ENCODE results near the gene BBS9. TPM values are rescaled to one million over a fixed set of nuclear protein-coding genes. Genes with fewer than 3 reads are reported as not detected.
"Not testable (repeated sequence)": the region's sequence is repeated elsewhere in the genome, so short reads cannot be mapped to it uniquely, and the experiment has no call there.

Gene BBS9
- total and polyA plus RNA-seq, 2 donors: 7.3 to 72.8 TPM

GRCh38 chr7:33466203-33466602 lies 336.8 kb downstream of the BBS9 start:
- Histone ChIP-seq H3K4me1 (ENCODE audit: insufficient read depth) (no peaks in the 10 kb centered on the region), H3K27ac (ENCODE audit: low read depth) (no peak overlapping the region), H3K36me3 (ENCODE audit: insufficient read depth) (no peaks in the 10 kb centered on the region), H3K4me3 (ENCODE audit: low read depth, low read length) (no peak overlapping the region)
- DNase-seq (ENCODE audit: extremely low spot score): no peak
- WGBS: 73% methylated on average over 4 of the region's 4 CpGs

DNA sequence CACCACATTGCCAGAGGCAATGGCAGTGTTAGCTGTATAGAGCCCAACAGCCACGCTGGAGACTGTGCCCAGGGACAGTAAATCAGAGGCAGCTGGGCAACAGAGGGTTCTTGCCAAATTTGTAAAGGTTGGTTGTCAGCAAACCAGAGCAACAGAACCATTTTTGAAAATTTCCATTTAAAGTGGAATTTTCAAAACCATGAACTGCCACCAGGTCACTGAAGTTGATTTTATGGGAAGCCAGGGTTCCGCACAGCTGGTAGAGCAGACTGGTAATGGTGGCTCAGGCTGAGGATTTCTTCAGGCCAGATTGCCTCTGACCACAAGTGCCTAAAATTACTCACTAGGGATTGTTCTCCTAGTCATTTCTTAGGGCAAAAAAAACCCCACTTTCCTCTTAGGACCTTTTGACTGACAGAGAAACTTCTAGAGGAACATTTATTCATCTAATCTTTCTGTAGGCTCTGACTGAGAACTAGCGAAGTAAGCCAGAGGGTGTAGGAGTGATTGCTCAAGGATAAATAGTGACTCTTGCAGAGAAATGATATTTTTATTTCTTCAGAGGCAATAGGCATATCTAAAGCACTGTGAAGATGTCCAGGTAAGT lies 342.4 kb downstream of the BBS9 start:
- Histone ChIP-seq H3K36me3 (ENCODE audit: insufficient read depth) (no peaks in the 10 kb centered on the region), H3K4me1 (ENCODE audit: insufficient read depth) (no peaks in the 10 kb centered on the region), H3K4me3 (ENCODE audit: low read depth, low read length) (no peak overlapping the region), H3K27ac (ENCODE audit: low read depth) (no peak overlapping the region)
- 94% methylated on average over 3 of the region's 3 CpGs for WGBS
- no peak for DNase-seq (ENCODE audit: extremely low spot score)

DNA sequence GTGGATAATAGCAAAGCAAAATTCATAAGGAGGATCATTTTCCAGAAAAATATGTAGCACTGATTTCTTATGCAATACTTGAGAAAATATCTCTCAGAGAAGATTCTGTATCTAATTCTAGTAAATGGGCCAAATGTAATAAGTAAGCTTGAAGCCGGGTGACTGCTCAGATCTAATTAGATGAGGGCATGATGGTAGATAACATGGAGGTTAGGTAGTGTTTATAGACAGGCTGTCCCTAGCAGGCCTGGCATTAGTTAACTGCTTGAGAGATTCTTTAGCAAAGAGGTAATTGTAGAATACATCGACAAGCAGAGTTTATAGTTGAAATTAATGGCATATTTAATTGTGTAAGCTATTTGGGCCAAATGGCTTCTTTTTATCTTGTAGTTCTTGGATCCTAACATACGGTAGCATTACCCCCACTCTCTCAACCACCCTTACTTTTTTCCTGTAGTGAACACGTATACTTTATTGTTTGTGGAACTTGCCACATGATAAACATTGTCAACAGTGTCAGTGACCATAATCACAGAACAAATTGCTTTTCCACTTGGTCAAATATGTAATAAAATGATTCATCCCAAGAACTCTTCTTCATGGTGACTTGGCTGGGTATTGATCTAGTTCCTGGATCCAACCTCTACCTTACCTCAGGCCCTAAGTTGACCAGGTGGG lies 343.1 kb downstream of the BBS9 start:
- Histone ChIP-seq H3K27ac (ENCODE audit: low read depth) (no peak overlapping the region), H3K36me3 (ENCODE audit: insufficient read depth) (no peaks in the 10 kb centered on the region), H3K4me3 (ENCODE audit: low read depth, low read length) (no peak overlapping the region), H3K4me1 (ENCODE audit: insufficient read depth) (no peaks in the 10 kb centered on the region)
- 68% methylated on average over 4 of the region's 4 CpGs for WGBS
- DNase-seq (ENCODE audit: extremely low spot score): no peak

GRCh38 chr7:33477719-33478480 lies 348.5 kb downstream of the BBS9 start:
- H3K36me3 ChIP-seq (ENCODE audit: insufficient read depth): no peaks in the 10 kb centered on the region
- no peak overlapping the region for H3K27ac ChIP-seq (ENCODE audit: low read depth)
- DNase-seq (ENCODE audit: extremely low spot score): no peak
- no peak overlapping the region for H3K4me3 ChIP-seq (ENCODE audit: low read depth, low read length)
- no peaks in the 10 kb centered on the region for H3K4me1 ChIP-seq (ENCODE audit: insufficient read depth)
- WGBS: 99% methylated on average over 1 of the region's 1 CpG

- H3K27ac ChIP-seq (ENCODE audit: low read depth); DNase-seq (ENCODE audit: extremely low spot score); H3K4me3 ChIP-seq (ENCODE audit: low read depth, low read length); H3K4me1 ChIP-seq (ENCODE audit: insufficient read depth); H3K36me3 ChIP-seq (ENCODE audit: insufficient read depth): not testable (repeated sequence)
- WGBS: 92% methylated on average over 1 of the region's 1 CpG
Observed at GRCh38 chr7:33484476-33484875, 355.1 kb downstream of the BBS9 start.

GRCh38 chr7:33485747-33486493 lies 356.6 kb downstream of the BBS9 start:
- 91% methylated on average over 4 of the region's 4 CpGs for WGBS
- Histone ChIP-seq H3K4me1 (ENCODE audit: insufficient read depth) (no peaks in the 10 kb centered on the region), H3K4me3 (ENCODE audit: low read depth, low read length) (no peak overlapping the region), H3K27ac (ENCODE audit: low read depth) (no peak overlapping the region), H3K36me3 (ENCODE audit: insufficient read depth) (no peaks in the 10 kb centered on the region)
- no peak for DNase-seq (ENCODE audit: extremely low spot score)

DNA sequence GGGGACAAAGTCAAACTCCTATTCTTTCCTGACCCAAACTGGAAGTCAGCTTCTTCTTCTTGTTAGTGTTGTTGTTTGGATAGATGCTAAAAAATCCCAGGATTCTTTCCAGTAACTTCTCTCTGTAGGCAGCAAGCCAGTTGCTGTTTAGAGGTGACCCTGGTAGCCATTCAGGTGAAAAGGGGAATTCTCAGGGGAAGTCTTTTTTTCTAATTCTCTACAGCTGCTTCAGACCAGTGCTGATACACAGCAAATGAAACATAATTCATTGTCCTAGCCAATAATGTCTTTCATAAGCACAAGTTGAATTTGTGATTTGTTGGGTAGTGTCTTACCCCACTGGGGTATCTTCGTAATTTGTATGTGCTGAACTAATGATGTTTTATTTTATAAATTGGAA lies 357.3 kb downstream of the BBS9 start:
- Histone ChIP-seq H3K4me3 (ENCODE audit: low read depth, low read length) (no peak overlapping the region), H3K36me3 (ENCODE audit: insufficient read depth) (no peaks in the 10 kb centered on the region), H3K4me1 (ENCODE audit: insufficient read depth) (no peaks in the 10 kb centered on the region), H3K27ac (ENCODE audit: low read depth) (no peak overlapping the region)
- WGBS: 99% methylated on average over 1 of the region's 1 CpG
- no peak for DNase-seq (ENCODE audit: extremely low spot score)

DNA sequence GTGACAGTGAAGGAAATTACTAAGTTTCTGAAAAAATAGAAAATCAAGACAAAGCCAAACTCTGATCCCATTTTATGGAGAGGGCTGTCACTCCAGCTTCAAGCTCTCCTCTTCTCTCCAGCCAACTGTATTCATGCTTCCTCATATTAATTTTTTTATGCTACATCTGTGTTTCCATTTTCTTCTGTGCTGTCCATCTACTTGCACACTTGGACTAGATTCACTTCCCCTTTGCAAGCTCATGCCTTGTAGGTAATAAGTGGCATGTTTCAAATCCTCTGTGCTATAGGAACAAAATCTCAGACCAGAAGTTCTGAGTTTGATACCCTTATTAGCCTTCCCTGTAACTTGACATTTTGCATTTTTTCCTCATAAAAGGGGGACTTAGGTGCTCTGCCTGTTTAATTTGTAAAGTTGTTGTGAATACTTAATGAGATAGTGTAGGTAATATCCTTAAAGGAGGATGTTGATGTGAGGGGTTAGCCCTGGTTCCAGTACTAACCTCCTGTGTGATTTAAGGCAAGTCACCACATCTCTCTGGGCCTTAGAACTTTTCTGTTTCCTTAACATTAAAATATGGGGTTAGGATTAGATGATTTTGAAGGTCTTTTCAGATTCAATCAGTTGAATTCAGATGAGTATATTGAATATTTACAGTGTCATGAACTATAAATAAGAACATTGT lies 358.8 kb downstream of the BBS9 start:
- no peak for DNase-seq (ENCODE audit: extremely low spot score)

GRCh38 chr7:33494474-33494873 lies 365.1 kb downstream of the BBS9 start:
- no peak overlapping the region for H3K4me3 ChIP-seq (ENCODE audit: low read depth, low read length)
- no peaks in the 10 kb centered on the region for H3K36me3 ChIP-seq (ENCODE audit: insufficient read depth)
- no peak overlapping the region for H3K27ac ChIP-seq (ENCODE audit: low read depth)
- DNase-seq (ENCODE audit: extremely low spot score): no peak
- H3K4me1 ChIP-seq (ENCODE audit: insufficient read depth): no peaks in the 10 kb centered on the region

More for the DNA sequence above, 358.8 kb downstream of the BBS9 start:
- H3K4me1 ChIP-seq (ENCODE audit: insufficient read depth): no peaks in the 10 kb centered on the region
- H3K4me3 ChIP-seq (ENCODE audit: low read depth, low read length): no peak overlapping the region
- no peak overlapping the region for H3K27ac ChIP-seq (ENCODE audit: low read depth)
- no peaks in the 10 kb centered on the region for H3K36me3 ChIP-seq (ENCODE audit: insufficient read depth)

DNA sequence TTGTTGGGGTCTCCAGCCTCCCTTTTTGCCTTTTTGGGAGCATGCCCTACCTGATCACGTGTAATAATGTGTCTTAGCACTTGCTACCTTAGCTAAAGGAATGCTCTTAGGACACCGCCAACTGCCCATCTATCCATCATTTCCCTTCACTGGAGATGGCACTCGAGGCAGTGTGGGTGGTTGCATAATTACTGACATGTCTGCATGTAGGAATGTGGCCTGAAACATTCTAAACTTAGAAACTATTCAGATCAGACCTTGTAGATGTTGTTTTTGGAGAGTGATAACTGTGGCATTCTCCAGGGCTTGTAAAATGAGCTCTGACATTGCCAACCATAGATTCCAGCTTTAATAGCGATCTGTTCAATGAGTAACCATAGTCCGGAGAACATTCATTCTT lies 365.8 kb downstream of the BBS9 start:
- 58% methylated on average over 5 of the region's 5 CpGs for WGBS
- no peaks in the 10 kb centered on the region for H3K4me1 ChIP-seq (ENCODE audit: insufficient read depth)

GRCh38 chr7:33497051-33497450 lies 367.7 kb downstream of the BBS9 start:
- H3K4me1 ChIP-seq (ENCODE audit: insufficient read depth): no peaks in the 10 kb centered on the region
- 92% methylated on average over 2 of the region's 2 CpGs for WGBS
- H3K27ac ChIP-seq (ENCODE audit: low read depth): no peak overlapping the region
- H3K36me3 ChIP-seq (ENCODE audit: insufficient read depth): no peaks in the 10 kb centered on the region
- H3K4me3 ChIP-seq (ENCODE audit: low read depth, low read length): no peak overlapping the region
- no peak for DNase-seq (ENCODE audit: extremely low spot score)

More for the DNA sequence above, 365.8 kb downstream of the BBS9 start:
- Histone ChIP-seq H3K4me3 (ENCODE audit: low read depth, low read length) (no peak overlapping the region), H3K36me3 (ENCODE audit: insufficient read depth) (no peaks in the 10 kb centered on the region), H3K27ac (ENCODE audit: low read depth) (no peak overlapping the region)
- DNase-seq (ENCODE audit: extremely low spot score): no peak

GRCh38 chr7:33500703-33501701 lies 371.6 kb downstream of the BBS9 start:
- DNase-seq (ENCODE audit: extremely low spot score): no peak
- Histone ChIP-seq H3K36me3 (ENCODE audit: insufficient read depth) (no peaks in the 10 kb centered on the region), H3K4me1 (ENCODE audit: insufficient read depth) (no peaks in the 10 kb centered on the region), H3K27ac (ENCODE audit: low read depth) (no peak overlapping the region), H3K4me3 (ENCODE audit: low read depth, low read length) (no peak overlapping the region)
- 71% methylated on average over 9 of the region's 9 CpGs for WGBS
